A549 (cell line): ENCODE data around the gene ZC4H2. TPM values are rescaled to one million over a fixed set of nuclear protein-coding genes. Genes with fewer than 3 reads are reported as not detected.
"Not testable (repeated sequence)": the region's sequence is repeated elsewhere in the genome, so short reads cannot be mapped to it uniquely, and the experiment has no call there.

Source experiments
- ATAC-seq, 2 experiments: fragments of 200-7000 bp in 1 of 2; fragments of >200 bp in 1 of 2; cut with Nextera tagmentation in 1 of 2; cut with Tn5 transposase in 1 of 2; 3 replicates each; pipeline versions ENCODE4 v1.8.0 to v1.9.1; 2018 to 2020; ENCODE audit warnings: mild to moderate bottlenecking in 1 of 2, moderate library complexity in 1 of 2
- CTCF ChIA-PET: fragments of 300-600 bp; sonication (Branson Sonifier 250); formaldehyde crosslinking; extraction: SDS; loops from one replicate; lab custom pipeline; 2021; ENCODE audit warnings: antibody characterized with exemption, inconsistent platforms; lab: Yijun Ruan, JAX
- POLR2A ChIA-PET: fragments of 350-600 bp; formaldehyde crosslinking; extraction: SDS; loops from one replicate; lab custom pipeline; 2021; ENCODE audit warnings: antibody characterized with exemption, inconsistent platforms; lab: Yijun Ruan, JAX
- DNase-seq, 2 experiments: peaks; one replicate each; pipeline versions ENCODE4 v3.0.0 to v3.0.0-alpha.2; 2011 to 2016; ENCODE audit warnings: low read depth in 1 of 2, low spot score in 1 of 2
- FAIRE-seq: peaks from 2 replicates; lab custom pipeline; 2011; peaks lifted over from hg19 to GRCh38; lab: Jason Lieb, UNC
- H3K27ac ChIP-seq, 2 experiments: fragments of >200 bp; sonication (Bioruptor Twin); formaldehyde crosslinking; 3 replicates each; pipeline ENCODE4 v1.5.1; 2016 to 2017
- H3K4me1 ChIP-seq: fragments of >200 bp; sonication (Bioruptor Twin); formaldehyde crosslinking; 3 replicates; pipeline ENCODE4 v1.6.1; 2016
- H3K4me2 ChIP-seq: fragments of >200 bp; sonication (Bioruptor Twin); formaldehyde crosslinking; 3 replicates; pipeline ENCODE4 v1.6.1; 2016
- H3K4me3 ChIP-seq: fragments of >200 bp; sonication (Bioruptor Twin); formaldehyde crosslinking; 3 replicates; pipeline ENCODE4 v1.5.1; 2016
- H3K9me3 ChIP-seq: fragments of >200 bp; sonication (Bioruptor Twin); formaldehyde crosslinking; 3 replicates; pipeline ENCODE4 v1.6.1; 2016
- BHLHE40 ChIP-seq: IDR thresholded peaks from 2 replicates; pipeline ENCODE4 v1.6.1; 2012; ENCODE audit warnings: low read depth, low read length, inconsistent platforms
- CBX2 ChIP-seq: fragments of 200-600 bp; sonication (generic); IDR thresholded peaks from 2 replicates; pipeline ENCODE4 v1.6.1; 2016; ENCODE audit warnings: low read depth, mild to moderate bottlenecking, borderline replicate concordance
- CBX8 ChIP-seq: fragments of 200-600 bp; sonication (generic); IDR thresholded peaks from 2 replicates; pipeline ENCODE4 v1.6.1; 2016
- CHD4 ChIP-seq: fragments of 200-600 bp; sonication (generic); IDR thresholded peaks from 2 replicates; pipeline ENCODE4 v1.6.1; 2016; ENCODE audit warnings: antibody characterized with exemption, mild to moderate bottlenecking, borderline replicate concordance
- CTCF ChIP-seq: fragments of >200 bp; sonication (Bioruptor Twin); formaldehyde crosslinking; IDR thresholded peaks from 3 replicates; pipeline ENCODE4 v1.5.1; 2016
- E2F6 ChIP-seq: IDR thresholded peaks from 2 replicates; pipeline ENCODE4 v1.6.1; 2012; ENCODE audit warnings: low read depth, borderline replicate concordance
- FOSL2 ChIP-seq, 2 experiments: fragments of 450-650 bp in 1 of 2; fragments of >200 bp in 1 of 2; sonication (Bioruptor Twin) in 1 of 2; formaldehyde crosslinking; IDR thresholded peaks; 2 replicates each; pipeline versions ENCODE4 v1.5.0 to v1.6.1; 2016 to 2020; ENCODE audit warnings: mild to moderate bottlenecking in 1 of 2, moderate library complexity in 1 of 2
- FOXS1 ChIP-seq: fragments of 250-450 bp; sonication (Bioruptor Pico); IDR thresholded peaks from 2 replicates; pipeline ENCODE4 v1.5.0; 2020; ENCODE audit warnings: mild to moderate bottlenecking, moderate library complexity
- HDAC2 ChIP-seq: fragments of 200-600 bp; sonication (generic); IDR thresholded peaks from 2 replicates; pipeline ENCODE4 v1.6.1; 2016
- HOXA7 ChIP-seq: fragments of 250-450 bp; sonication (Bioruptor Pico); IDR thresholded peaks from 2 replicates; pipeline ENCODE4 v1.5.0; 2020; ENCODE audit warnings: mild to moderate bottlenecking, moderate library complexity
- HOXB13 ChIP-seq: fragments of 250-450 bp; sonication (Bioruptor Pico); IDR thresholded peaks from 2 replicates; pipeline ENCODE4 v1.5.0; 2020; ENCODE audit warnings: low read depth, mild to moderate bottlenecking, moderate library complexity
- HOXB5 ChIP-seq: fragments of 250-450 bp; sonication (Bioruptor Pico); IDR thresholded peaks from 2 replicates; pipeline ENCODE4 v1.5.0; 2020; ENCODE audit warnings: mild to moderate bottlenecking, moderate library complexity
- JUN ChIP-seq, 2 experiments: fragments of >200 bp; sonication (Bioruptor Twin); formaldehyde crosslinking; IDR thresholded peaks; 2 replicates in 1 of 2; 3 replicates in 1 of 2; pipeline ENCODE4 v1.6.1; 2016 to 2017
- KDM5A ChIP-seq: fragments of 200-600 bp; sonication (generic); IDR thresholded peaks from 2 replicates; pipeline ENCODE4 v1.6.1; 2016; ENCODE audit warnings: antibody characterized with exemption, mild to moderate bottlenecking
- MAFK ChIP-seq: fragments of 450-650 bp; IDR thresholded peaks from 2 replicates; pipeline ENCODE4 v1.6.1; 2014; ENCODE audit not compliant: partially characterized antibody
- MYC ChIP-seq: IDR thresholded peaks from 2 replicates; pipeline ENCODE4 v1.6.1; 2012; ENCODE audit warnings: mild to moderate bottlenecking, inconsistent platforms, low read length, improper control_type of control experiment, borderline replicate concordance
- NPAS2 ChIP-seq: fragments of 250-450 bp; sonication (Bioruptor Pico); IDR thresholded peaks from 2 replicates; pipeline ENCODE4 v1.8.0; 2022; ENCODE audit warnings: mild to moderate bottlenecking, moderate library complexity, borderline replicate concordance
- POLR2A ChIP-seq: IDR thresholded peaks from 2 replicates; pipeline ENCODE4 v1.6.1; 2012; ENCODE audit warnings: mild to moderate bottlenecking, low read length
- RFX5 ChIP-seq: fragments of 450-650 bp; IDR thresholded peaks from 2 replicates; pipeline ENCODE4 v1.7.1; 2014; ENCODE audit warnings: antibody characterized with exemption, mild to moderate bottlenecking, moderate library complexity
- SMC3 ChIP-seq: fragments of >200 bp; sonication (Bioruptor Twin); formaldehyde crosslinking; IDR thresholded peaks from 3 replicates; pipeline ENCODE4 v1.6.1; 2018; ENCODE audit warnings: inconsistent platforms
- TP53 ChIP-seq: fragments of 250-450 bp; sonication (Bioruptor Pico); IDR thresholded peaks from 2 replicates; pipeline ENCODE4 v1.5.0; 2021; ENCODE audit warnings: mild to moderate bottlenecking, moderate library complexity
- WGBS: methylation state at CpG from one replicate; pipeline ENCODE4 v1.1.6; 2017; ENCODE audit errors: missing lambda C conversion rate; 5-methylcytosine and 5-hydroxymethylcytosine counted together
- polyA plus RNA-seq, 4 experiments: library from polyadenylated mRNA; depleted of rRNA in 3 of 4; stranded (reverse); fragments of >200 nt; fragmentation: RNase III in 1 of 4; extraction: RNeasy Plus Mini Kit Qiagen cat#74134 plus additional on column Dnase treatment in 1 of 4; gene quantifications; 2 replicates in 3 of 4; 3 replicates in 1 of 4; pipeline ENCODE4 v1.2.3, GENCODE V29; 2011 to 2017

The ZC4H2 gene
- polyA plus RNA-seq, 2 of the 4 experiments (the other 2 are of a cell fraction): 3.7 to 7.4 TPM

DNA sequence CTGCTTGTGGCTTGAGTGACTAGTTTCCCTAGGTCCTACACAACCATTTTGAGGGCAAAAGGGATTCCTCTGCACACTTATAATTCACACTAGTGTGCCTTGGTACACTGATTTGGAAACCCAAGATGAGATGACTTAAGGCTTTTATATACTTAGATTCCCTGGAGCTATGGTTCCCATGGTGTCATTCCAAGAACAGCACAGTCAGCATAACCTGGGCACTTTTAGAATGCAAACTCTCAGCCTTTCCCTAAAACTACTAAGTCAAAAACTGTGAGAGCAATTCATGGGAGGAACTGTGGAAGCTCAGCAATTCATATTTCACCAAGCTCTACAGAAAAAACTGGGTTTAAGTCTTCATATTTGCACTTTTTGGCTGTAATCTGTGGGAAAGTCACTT lies 38.0 kb upstream of the ZC4H2 start:
- no peak overlapping the region for H3K27ac ChIP-seq
- no peak for ATAC-seq
- no peak for DNase-seq
- no peak for TF ChIP-seq HOXB5 (CRISPR knock-in tag)
- TF ChIP-seq MAFK: peak; percentile 70
- POLR2A ChIA-PET: no interaction called here
- H3K4me2 ChIP-seq: no peak overlapping the region
- no peaks in the 10 kb centered on the region for H3K9me3 ChIP-seq
- FAIRE-seq: no peak
- no peaks in the 10 kb centered on the region for H3K4me1 ChIP-seq
- CTCF ChIA-PET: no interaction called here
- no peak overlapping the region for H3K4me3 ChIP-seq

- Histone ChIP-seq H3K9me3 (no peaks in the 10 kb centered on the region), H3K4me3 (no peak overlapping the region), H3K4me2 (no peak overlapping the region), H3K4me1 (no peaks in the 10 kb centered on the region), H3K27ac (no peak overlapping the region)
- DNase-seq: no peak
- ATAC-seq: no peak
- CTCF ChIA-PET: no interaction called here
- TF ChIP-seq E2F6 (no peak), CBX2 (no peak), CTCF (no peak), HDAC2 (no peak), RFX5 (no peak), TP53 (CRISPR knock-in tag) (no peak), SMC3 (no peak), CHD4 (no peak), JUN (IDR thresholded peaks at IDR 0.05) (no peak), CBX8 (no peak), HOXB13 (CRISPR knock-in tag) (no peak), NPAS2 (no peak), FOXS1 (no peak), MYC (no peak), POLR2A (no peak), FOSL2 (IDR thresholded peaks at IDR 0.05) (no peak), FOSL2 (CRISPR knock-in tag; IDR thresholded peaks at IDR 0.05) (no peak), HOXA7 (CRISPR knock-in tag) (no peak), KDM5A (no peak), MAFK (no peak)
- POLR2A ChIA-PET: no interaction called here
- FAIRE-seq: no peak
Measured at GRCh38 chrX:65009459-65009858, 33.2 kb upstream of the ZC4H2 start.

DNA sequence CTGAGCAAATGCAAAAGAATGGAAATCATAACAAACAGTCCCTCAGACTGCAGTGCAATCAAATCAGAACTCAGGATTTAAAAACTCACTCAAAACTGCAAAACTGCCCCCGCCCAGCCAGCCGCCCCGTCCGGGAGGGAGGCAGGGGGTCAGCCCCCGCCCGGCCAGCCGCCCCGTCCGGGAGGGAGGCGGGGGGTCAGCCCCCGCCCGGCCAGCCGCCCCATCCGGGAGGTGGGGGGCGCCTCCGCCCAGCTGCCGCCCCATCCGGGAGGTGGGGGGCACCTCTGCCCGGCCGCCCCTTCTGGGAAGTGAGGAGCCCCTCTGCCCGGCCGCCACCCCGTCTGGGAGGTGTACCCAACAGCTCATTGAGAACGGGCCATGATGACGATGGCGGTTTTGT lies 26.0 kb upstream of the ZC4H2 start:
- H3K9me3 ChIP-seq, H3K4me2 ChIP-seq, POLR2A ChIA-PET, FAIRE-seq, H3K4me1 ChIP-seq, CTCF ChIA-PET, H3K4me3 ChIP-seq, ATAC-seq, H3K27ac ChIP-seq, DNase-seq: not testable (repeated sequence)
- WGBS: 21% methylated on average over 2 of the region's 26 CpGs

DNA sequence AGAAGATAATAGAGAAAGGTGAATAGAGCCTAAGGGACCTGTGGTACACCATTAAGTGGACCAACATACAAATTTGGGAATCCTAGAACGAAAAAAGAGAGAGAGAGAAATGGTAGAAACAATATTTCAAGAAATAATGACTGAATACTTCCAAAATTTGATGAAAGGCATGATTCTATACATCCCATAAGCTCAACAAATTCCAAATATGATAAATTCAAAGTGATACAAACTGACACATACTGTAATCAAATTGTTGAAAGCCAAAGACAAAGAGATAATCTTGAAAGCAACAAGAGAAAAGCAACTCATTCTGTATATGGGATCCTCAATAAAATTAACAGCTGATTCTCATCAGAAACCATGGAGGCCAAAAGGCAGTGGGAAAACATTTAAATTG lies 20.6 kb upstream of the ZC4H2 start:
- no peak for FAIRE-seq
- DNase-seq: no peak
- H3K27ac ChIP-seq: no peak overlapping the region
- H3K4me1 ChIP-seq: no peaks in the 10 kb centered on the region
- H3K4me3 ChIP-seq: no peak overlapping the region
- no peaks in the 10 kb centered on the region for H3K9me3 ChIP-seq
- ATAC-seq: no peak
- POLR2A ChIA-PET: no interaction called here
- H3K4me2 ChIP-seq: no peak overlapping the region
- 0% methylated on average over 1 of the region's 1 CpG for WGBS
- TF ChIP-seq BHLHE40: no peak
- TF ChIP-seq, all 56 proteins: peak for 0
- CTCF ChIA-PET: no interaction called here
